PC-9 (cell line): Measurements from ENCODE around the gene DDX4. TPM values are rescaled to one million over a fixed set of nuclear protein-coding genes. Genes with fewer than 3 reads are reported as not detected.

ENCODE experiments used
- BruUV-seq: library from RNA; stranded (reverse); fragments of 400-500 nt; replicated peaks from 2 replicates; lab custom pipeline; 2021; lab: Mats Ljungman, UMichigan
- CTCF ChIA-PET: fragments of 300-600 bp; sonication (Branson Sonifier 250); formaldehyde crosslinking; loops from one replicate; lab custom pipeline; 2022; ENCODE audit warnings: antibody characterized with exemption; lab: Charles Lee
- POLR2A ChIA-PET: fragments of 300-600 bp; sonication (Branson Sonifier 250); formaldehyde crosslinking; loops from one replicate; lab custom pipeline; 2022; ENCODE audit warnings: antibody characterized with exemption; ENCODE audit not compliant: unreplicated experiment; lab: Charles Lee
- DNase-seq, 2 experiments: peaks; one replicate each; pipeline versions ENCODE4 v3.0.0 to v3.0.0-alpha.2; 2015 to 2022; ENCODE audit warnings: mixed read lengths in 1 of 2
- H2AFZ ChIP-seq: fragments of 200-600 bp; sonication (generic); 2 replicates; pipeline ENCODE4 v1.8.1; 2017; ENCODE audit warnings: antibody characterized with exemption
- H3F3A ChIP-seq: fragments of 200-600 bp; sonication (generic); 2 replicates; pipeline ENCODE4 v1.8.1; 2017; ENCODE audit warnings: antibody characterized with exemption, mild to moderate bottlenecking, low read depth; ENCODE audit not compliant: insufficient read depth
- H3K27ac ChIP-seq: fragments of 200-600 bp; sonication (generic); 2 replicates; pipeline ENCODE4 v1.6.1; 2016; ENCODE audit warnings: mixed run types
- H3K27me3 ChIP-seq: fragments of 200-600 bp; sonication (generic); 2 replicates; pipeline ENCODE4 v1.6.1; 2016; ENCODE audit warnings: low read depth, mixed run types; ENCODE audit not compliant: insufficient read depth
- H3K36me3 ChIP-seq: fragments of 200-600 bp; sonication (generic); 2 replicates; pipeline ENCODE4 v1.6.1; 2016; ENCODE audit warnings: low read depth, mixed run types
- H3K4me1 ChIP-seq: fragments of 200-600 bp; sonication (generic); replicated peaks from 2 replicates; pipeline ENCODE4 v1.6.1; 2016; ENCODE audit warnings: mixed run types; ENCODE audit not compliant: insufficient read depth
- H3K4me2 ChIP-seq: fragments of 200-600 bp; sonication (generic); 2 replicates; pipeline ENCODE4 v1.6.1; 2017; ENCODE audit warnings: mixed run types
- H3K4me3 ChIP-seq: fragments of 200-600 bp; sonication (generic); 2 replicates; pipeline ENCODE4 v1.6.1; 2016; ENCODE audit warnings: mixed run types
- H3K79me2 ChIP-seq: fragments of 200-600 bp; sonication (generic); 2 replicates; pipeline ENCODE4 v1.6.1; 2017; ENCODE audit warnings: low read depth, mixed run types
- H3K9me2 ChIP-seq: fragments of 200-600 bp; sonication (generic); 2 replicates; pipeline ENCODE4 v1.8.1; 2017; ENCODE audit warnings: mild to moderate bottlenecking; ENCODE audit not compliant: insufficient read depth
- H3K9me3 ChIP-seq: fragments of 200-600 bp; sonication (generic); 2 replicates; pipeline ENCODE4 v1.8.1; 2016; ENCODE audit warnings: low read depth; ENCODE audit not compliant: insufficient read depth
- H4K20me1 ChIP-seq: fragments of 200-600 bp; sonication (generic); 2 replicates; pipeline ENCODE4 v1.8.1; 2017; ENCODE audit not compliant: insufficient read depth
- EZH2 ChIP-seq: fragments of 200-600 bp; sonication (generic); IDR thresholded peaks from 2 replicates; pipeline ENCODE4 v1.8.0; 2017; ENCODE audit warnings: antibody characterized with exemption, low read depth
- intact Hi-C: fragments of 100-400 bp; cut with micrococcal nuclease; formaldehyde crosslinking; loops from one replicate; pipeline ENCODE4 v1.10.0; 2022; ENCODE audit not compliant: unreplicated experiment
- total RNA-seq: library from RNA; stranded (reverse); gene quantifications from 2 replicates; pipeline ENCODE4 v1.2.3, GENCODE V29; 2021
- TF ChIP-seq, protein P1 (sequence below): fragments of 200-600 bp; sonication (generic); conservative IDR thresholded peaks from 2 replicates; pipeline ENCODE4 v1.6.1; 2017; ENCODE audit warnings: mixed run types, antibody characterized with exemption, mild to moderate bottlenecking, moderate library complexity

DDX4 gene
- total RNA-seq, 1 experiment from 2014 or later = not detected

DNA sequence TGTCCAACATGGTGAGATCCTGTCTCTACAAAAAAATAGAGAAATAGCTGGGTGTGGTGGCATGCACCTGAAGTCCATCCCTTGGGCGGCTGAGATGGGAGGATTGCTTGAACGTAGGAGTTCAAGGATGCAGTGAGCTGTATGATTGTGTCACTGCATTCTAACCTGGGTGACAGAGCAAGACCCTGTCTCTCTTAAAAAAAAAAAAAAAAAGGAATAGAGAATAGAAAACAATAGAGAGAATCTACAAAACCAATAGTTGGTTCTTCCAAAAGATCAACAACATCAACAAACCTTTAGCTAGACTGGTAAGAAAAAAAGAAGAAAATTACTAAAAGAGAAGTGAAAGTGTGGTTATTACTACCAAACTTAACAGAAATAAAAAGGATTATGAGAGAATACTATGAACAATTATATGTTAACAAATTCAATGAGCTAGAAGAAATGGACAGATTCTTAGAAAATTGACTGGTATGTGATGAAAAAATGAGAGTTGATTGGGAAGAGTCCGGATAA is 17.6 kb upstream of the DDX4 start:
- BruUV-seq = no TSS peak
- H3K9me2 ChIP-seq = no peaks in the 10 kb centered on the region
- CTCF ChIA-PET = no interaction called here
- no peak for DNase-seq
- H3K27me3 ChIP-seq = no peaks in the 10 kb centered on the region
- no peaks in the 10 kb centered on the region for H4K20me1 ChIP-seq
- no peaks in the 10 kb centered on the region for H3K4me1 ChIP-seq
- H3K9me3 ChIP-seq = peaks cover 5% of the 10 kb centered on the region; the same call in 1 of the 2 replicates
- intact Hi-C loops = no loop called here
- TF ChIP-seq EZH2 = no peak
- TF ChIP-seq, protein P1, sequence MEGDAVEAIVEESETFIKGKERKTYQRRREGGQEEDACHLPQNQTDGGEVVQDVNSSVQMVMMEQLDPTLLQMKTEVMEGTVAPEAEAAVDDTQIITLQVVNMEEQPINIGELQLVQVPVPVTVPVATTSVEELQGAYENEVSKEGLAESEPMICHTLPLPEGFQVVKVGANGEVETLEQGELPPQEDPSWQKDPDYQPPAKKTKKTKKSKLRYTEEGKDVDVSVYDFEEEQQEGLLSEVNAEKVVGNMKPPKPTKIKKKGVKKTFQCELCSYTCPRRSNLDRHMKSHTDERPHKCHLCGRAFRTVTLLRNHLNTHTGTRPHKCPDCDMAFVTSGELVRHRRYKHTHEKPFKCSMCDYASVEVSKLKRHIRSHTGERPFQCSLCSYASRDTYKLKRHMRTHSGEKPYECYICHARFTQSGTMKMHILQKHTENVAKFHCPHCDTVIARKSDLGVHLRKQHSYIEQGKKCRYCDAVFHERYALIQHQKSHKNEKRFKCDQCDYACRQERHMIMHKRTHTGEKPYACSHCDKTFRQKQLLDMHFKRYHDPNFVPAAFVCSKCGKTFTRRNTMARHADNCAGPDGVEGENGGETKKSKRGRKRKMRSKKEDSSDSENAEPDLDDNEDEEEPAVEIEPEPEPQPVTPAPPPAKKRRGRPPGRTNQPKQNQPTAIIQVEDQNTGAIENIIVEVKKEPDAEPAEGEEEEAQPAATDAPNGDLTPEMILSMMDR = no peak
- H3K36me3 ChIP-seq = no peaks in the 10 kb centered on the region
- H3K79me2 ChIP-seq = no peaks in the 10 kb centered on the region
- no peaks in the 10 kb centered on the region for H3F3A ChIP-seq
- H3K27ac ChIP-seq = no peak overlapping the region
- no peak overlapping the region for H3K4me3 ChIP-seq
- no peak overlapping the region for H2AFZ ChIP-seq
- POLR2A ChIA-PET = no interaction called here
- no peak overlapping the region for H3K4me2 ChIP-seq

DNA sequence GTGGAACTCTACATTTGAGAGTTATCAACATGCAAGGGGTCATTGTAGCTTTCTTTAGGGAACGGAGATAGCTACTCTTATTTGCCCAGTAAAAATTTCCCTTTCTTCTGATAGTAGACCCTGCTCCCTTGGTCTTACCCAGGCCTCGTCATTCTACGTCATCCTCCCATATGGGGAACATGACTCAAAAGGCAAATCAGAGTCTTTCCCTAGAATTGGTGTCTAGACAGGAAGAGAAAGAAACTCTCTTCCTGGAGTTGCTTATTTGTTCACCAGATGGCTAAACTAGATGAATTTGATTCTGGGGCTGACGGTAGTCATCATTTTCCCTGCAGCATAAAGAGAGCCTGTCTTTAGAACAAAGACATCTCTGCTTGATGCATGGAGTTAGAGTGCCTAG is 13.6 kb upstream of the DDX4 start:
- TF ChIP-seq, protein P1 = no peak
- no peak for TF ChIP-seq EZH2
- Histone ChIP-seq H4K20me1 (no peaks in the 10 kb centered on the region), H3K79me2 (no peaks in the 10 kb centered on the region), H3K4me3 (no peak overlapping the region), H3K36me3 (no peaks in the 10 kb centered on the region), H3K4me2 (no peak overlapping the region), H3K27ac (no peak overlapping the region), H3K9me3 (no peaks in the 10 kb centered on the region; the same call in 1 of the 2 replicates), H3K4me1 (no peaks in the 10 kb centered on the region), H3K9me2 (no peaks in the 10 kb centered on the region), H2AFZ (no peak overlapping the region), H3F3A (no peaks in the 10 kb centered on the region), H3K27me3 (no peaks in the 10 kb centered on the region)
- DNase-seq = no peak
- intact Hi-C loops = no loop called here
- BruUV-seq = no TSS peak
- CTCF ChIA-PET = no interaction called here
- POLR2A ChIA-PET = interaction anchor here (0.6 kb wide), 1 partner anchor 174 kb away, joined by 8 read pairs; no protein-coding TSS in a partner anchor

DNA sequence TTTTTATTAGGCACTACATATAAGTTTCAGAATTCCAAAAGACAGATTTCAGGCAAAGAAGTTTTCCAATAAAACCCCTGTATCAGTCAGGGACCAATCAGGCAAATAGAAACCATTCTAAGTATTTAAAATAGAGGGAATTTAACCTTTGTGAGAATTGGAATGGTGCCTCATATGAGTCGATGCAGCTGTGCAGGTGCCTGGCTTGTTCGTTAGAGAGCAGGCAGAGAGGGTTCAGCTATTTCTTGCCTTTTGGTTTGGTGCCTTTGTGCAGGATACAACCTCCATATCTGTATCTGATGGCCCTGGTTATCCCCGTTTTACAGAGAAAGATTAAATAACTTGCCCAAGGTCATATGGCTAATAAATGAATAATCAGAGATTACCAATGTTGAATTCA is 6.0 kb upstream of the DDX4 start:
- TF ChIP-seq, protein P1 = no peak
- no peak for TF ChIP-seq EZH2
- no peaks in the 10 kb centered on the region for H3K27me3 ChIP-seq
- H3K27ac ChIP-seq = no peak overlapping the region
- BruUV-seq = no TSS peak
- CTCF ChIA-PET = no interaction called here
- no peaks in the 10 kb centered on the region for H3K36me3 ChIP-seq
- DNase-seq = no peak
- H3K4me2 ChIP-seq = no peak overlapping the region
- H3K9me2 ChIP-seq = no peaks in the 10 kb centered on the region
- intact Hi-C loops = no loop called here
- no peak overlapping the region for H3K4me3 ChIP-seq
- H3K79me2 ChIP-seq = no peaks in the 10 kb centered on the region
- no peaks in the 10 kb centered on the region for H3K4me1 ChIP-seq
- H2AFZ ChIP-seq = no peak overlapping the region
- POLR2A ChIA-PET = no interaction called here
- H3F3A ChIP-seq = no peaks in the 10 kb centered on the region
- H4K20me1 ChIP-seq = no peaks in the 10 kb centered on the region
- no peaks in the 10 kb centered on the region for H3K9me3 ChIP-seq
